SK-N-SH (cell line): ENCODE results near the gene RBM17. TPM values are rescaled to one million over a fixed set of nuclear protein-coding genes. Genes with fewer than 3 reads are reported as not detected.

Experiments used
- CTCF ChIA-PET: fragments of 300-600, 350-600 bp; formaldehyde crosslinking; extraction: SDS; loops from one replicate; lab custom pipeline; 2021; lab: Yijun Ruan, JAX
- POLR2A ChIA-PET: fragments of 350-600 bp; sonication (Branson Sonifier 250); formaldehyde crosslinking; extraction: SDS; loops from one replicate; lab custom pipeline; 2020; ENCODE audit warnings: antibody characterized with exemption, inconsistent platforms; lab: Yijun Ruan, JAX
- DNase-seq: peaks from one replicate; pipeline ENCODE4 v3.0.0; 2012
- H2AFZ ChIP-seq: fragments of 200-600 bp; sonication (generic); 2 replicates; pipeline ENCODE4 v1.8.1; 2016; ENCODE audit warnings: antibody characterized with exemption, mild to moderate bottlenecking, low read depth
- H3F3A ChIP-seq: fragments of 200-600 bp; sonication (generic); replicated peaks from 2 replicates; pipeline ENCODE3; 2016; ENCODE audit warnings: antibody characterized with exemption, mild to moderate bottlenecking; ENCODE audit not compliant: insufficient read depth
- H3K27ac ChIP-seq, 2 experiments: fragments of 200-500 bp in 1 of 2; fragments of 200-600 bp in 1 of 2; sonication (Bioruptor generic) in 1 of 2; sonication (generic), shearing (Covaris generic) in 1 of 2; 2 replicates each; pipeline versions ENCODE4 v1.5.1 to v1.6.1; 2014 to 2016; ENCODE audit warnings: low read depth in 2 of 2, inconsistent platforms in 1 of 2, low read length in 1 of 2, mild to moderate bottlenecking in 1 of 2, mixed read lengths in 1 of 2
- H3K27me3 ChIP-seq: fragments of 200-600 bp; sonication (generic), shearing (Covaris generic); 2 replicates; pipeline ENCODE4 v1.6.1; 2016; ENCODE audit warnings: mixed run types; ENCODE audit not compliant: insufficient read depth
- H3K36me3 ChIP-seq, 2 experiments: fragments of 200-500 bp in 1 of 2; fragments of 200-600 bp in 1 of 2; sonication (Bioruptor generic) in 1 of 2; sonication (generic) in 1 of 2; replicated peaks in 1 of 2; 2 replicates each; pipeline versions ENCODE3 to v1.5.1; 2014 to 2016; ENCODE audit warnings: low read length in 1 of 2, mild to moderate bottlenecking in 1 of 2; ENCODE audit not compliant: insufficient read depth in 2 of 2, control insufficient read depth in 1 of 2
- H3K4me1 ChIP-seq, 2 experiments: fragments of 200-500 bp in 1 of 2; fragments of 200-600 bp in 1 of 2; sonication (Bioruptor generic) in 1 of 2; sonication (generic), shearing (Covaris generic) in 1 of 2; 2 replicates each; pipeline versions ENCODE4 v1.5.1 to v1.6.1; 2014 to 2016; ENCODE audit warnings: low read depth in 1 of 2, low read length in 1 of 2, mixed run types in 1 of 2; ENCODE audit not compliant: insufficient read depth in 2 of 2, control insufficient read depth in 1 of 2
- H3K4me2 ChIP-seq: fragments of 200-600 bp; sonication (generic), shearing (Covaris generic); 2 replicates; pipeline ENCODE4 v1.6.1; 2017; ENCODE audit warnings: mixed run types
- H3K4me3 ChIP-seq, 2 experiments: fragments of 200-500 bp in 1 of 2; fragments of 200-600 bp in 1 of 2; sonication (Bioruptor generic) in 1 of 2; sonication (generic), shearing (Covaris generic) in 1 of 2; 2 replicates each; pipeline versions ENCODE4 v1.5.1 to v1.8.1; 2014 to 2016; ENCODE audit warnings: low read depth in 2 of 2, inconsistent platforms in 1 of 2, low read length in 1 of 2, mild to moderate bottlenecking in 1 of 2, mixed read lengths in 1 of 2, moderate library complexity in 1 of 2
- H3K79me2 ChIP-seq: fragments of 200-600 bp; sonication (generic); 2 replicates; pipeline ENCODE4 v1.8.1; 2017; ENCODE audit warnings: mild to moderate bottlenecking; ENCODE audit not compliant: insufficient read depth
- H3K9ac ChIP-seq: fragments of 200-600 bp; sonication (generic); 2 replicates; pipeline ENCODE4 v1.6.1; 2017; ENCODE audit warnings: mixed run types
- H3K9me2 ChIP-seq: fragments of 200-600 bp; sonication (generic); 2 replicates; pipeline ENCODE4 v1.6.1; 2017; ENCODE audit warnings: mixed run types
- H3K9me3 ChIP-seq: fragments of 200-600 bp; sonication (generic); 2 replicates; pipeline ENCODE4 v1.6.1; 2017; ENCODE audit warnings: mixed run types, mild to moderate bottlenecking, moderate library complexity
- H4K20me1 ChIP-seq: fragments of 200-600 bp; sonication (generic); 2 replicates; pipeline ENCODE4 v1.6.1; 2017; ENCODE audit warnings: mild to moderate bottlenecking, mixed run types; ENCODE audit not compliant: insufficient read depth
- CHD2 ChIP-seq: fragments of 150-350 bp; IDR thresholded peaks from 2 replicates; pipeline ENCODE4 v1.6.1; 2018; ENCODE audit warnings: low read length; ENCODE audit not compliant: partially characterized antibody
- EP300 ChIP-seq, 2 experiments: IDR thresholded peaks; 2 replicates each; pipeline versions ENCODE4 v1.4.0 to v1.6.1; 2012; ENCODE audit warnings: borderline replicate concordance in 1 of 2, low read depth in 1 of 2, low read length in 1 of 2
- FOSL2 ChIP-seq: IDR thresholded peaks from 2 replicates; pipeline ENCODE4 v1.4.0; 2012; ENCODE audit warnings: low read depth, mild to moderate bottlenecking, moderate library complexity, borderline replicate concordance
- FOXJ3 ChIP-seq: sonication (generic); formaldehyde crosslinking; IDR thresholded peaks from 2 replicates; pipeline ENCODE4 v1.5.1; 2020; ENCODE audit warnings: mild to moderate bottlenecking, missing genetic modification reagents
- FOXM1 ChIP-seq: IDR thresholded peaks from 2 replicates; pipeline ENCODE4 v1.4.0; 2012; ENCODE audit warnings: low read depth, mild to moderate bottlenecking
- GABPA ChIP-seq: IDR thresholded peaks from 2 replicates; pipeline ENCODE4 v1.4.0; 2012; ENCODE audit warnings: low read depth, mild to moderate bottlenecking
- JUND ChIP-seq: IDR thresholded peaks from 2 replicates; pipeline ENCODE4 v1.4.0; 2012
- RFX5 ChIP-seq: IDR thresholded peaks from 2 replicates; pipeline ENCODE4 v1.6.1; 2012; ENCODE audit warnings: mild to moderate bottlenecking, improper control_type of control experiment, low read length
- SIN3A ChIP-seq: IDR thresholded peaks from 2 replicates; pipeline ENCODE4 v1.6.1; 2012; ENCODE audit warnings: low read depth, mild to moderate bottlenecking, low read length, moderate library complexity, borderline replicate concordance
- TEAD4 ChIP-seq: IDR thresholded peaks from 2 replicates; pipeline ENCODE4 v1.4.0; 2012; ENCODE audit warnings: mild to moderate bottlenecking, borderline replicate concordance; ENCODE audit not compliant: insufficient read depth
- USF1 ChIP-seq: IDR thresholded peaks from 2 replicates; pipeline ENCODE4 v1.4.0; 2012; ENCODE audit warnings: low read depth, borderline replicate concordance
- USF2 ChIP-seq: fragments of 150-350 bp; IDR thresholded peaks from 2 replicates; pipeline ENCODE4 v1.6.1; 2017; ENCODE audit warnings: antibody characterized with exemption, low read length, low read depth, borderline replicate concordance
- ZBTB33 ChIP-seq: IDR thresholded peaks from 2 replicates; pipeline ENCODE4 v1.4.0; 2012; ENCODE audit warnings: low read depth, borderline replicate concordance
- WGBS: methylation state at CpG from one replicate; pipeline ENCODE4 v1.1.6; 2017; ENCODE audit warnings: low lambda C conversion rate; 5-methylcytosine and 5-hydroxymethylcytosine counted together
- polyA plus RNA-seq, 3 experiments: library from polyadenylated mRNA; depleted of rRNA; stranded (reverse); fragments of >200 nt; gene quantifications; 2 replicates each; pipeline ENCODE4 v1.2.3, GENCODE V29; 2012
- TF ChIP-seq, protein P1 (sequence below): IDR thresholded peaks from 2 replicates; pipeline ENCODE4; 2012

The RBM17 gene
- polyA plus RNA-seq, 1 of the 3 experiments (the other 2 are of a cell fraction): 32.6 TPM

DNA sequence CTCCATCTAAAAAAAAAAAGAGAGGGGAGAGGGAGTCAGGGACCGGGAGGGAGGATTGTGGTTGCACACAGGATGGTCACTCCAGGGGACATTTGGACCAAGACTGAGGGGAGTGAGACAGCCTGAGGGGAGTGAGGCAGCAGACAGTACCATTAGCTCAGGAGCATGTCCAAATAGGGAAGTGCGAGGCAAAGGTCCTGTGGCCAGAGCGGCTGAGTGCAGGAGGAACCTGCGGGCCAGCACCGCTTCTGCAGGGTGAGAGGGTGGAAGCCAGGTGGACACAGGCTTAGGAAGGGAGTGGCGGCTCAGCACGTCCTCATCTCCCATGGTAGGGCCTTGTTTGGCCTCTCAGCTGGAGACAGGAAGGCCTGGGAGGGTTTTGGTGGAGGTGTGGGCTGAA lies 65.0 kb downstream of the RBM17 start:
- peaks cover 0 to 5% of the 10 kb centered on the region in 2 experiments; a peak in 2 of 4 replicates for H3K4me1 ChIP-seq
- no peak overlapping the region for H2AFZ ChIP-seq
- TF ChIP-seq, protein P1, sequence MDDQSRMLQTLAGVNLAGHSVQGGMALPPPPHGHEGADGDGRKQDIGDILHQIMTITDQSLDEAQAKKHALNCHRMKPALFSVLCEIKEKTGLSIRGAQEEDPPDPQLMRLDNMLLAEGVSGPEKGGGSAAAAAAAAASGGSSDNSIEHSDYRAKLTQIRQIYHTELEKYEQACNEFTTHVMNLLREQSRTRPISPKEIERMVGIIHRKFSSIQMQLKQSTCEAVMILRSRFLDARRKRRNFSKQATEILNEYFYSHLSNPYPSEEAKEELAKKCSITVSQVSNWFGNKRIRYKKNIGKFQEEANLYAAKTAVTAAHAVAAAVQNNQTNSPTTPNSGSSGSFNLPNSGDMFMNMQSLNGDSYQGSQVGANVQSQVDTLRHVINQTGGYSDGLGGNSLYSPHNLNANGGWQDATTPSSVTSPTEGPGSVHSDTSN: no peak
- no peak for TF ChIP-seq RFX5
- TF ChIP-seq GABPA: no peak
- TF ChIP-seq TEAD4: no peak
- TF ChIP-seq FOSL2: no peak
- TF ChIP-seq USF1: no peak
- TF ChIP-seq FOXM1: no peak
- no peak for TF ChIP-seq SIN3A
- TF ChIP-seq FOXJ3 (CRISPR knock-in tag): no peak
- no peak for TF ChIP-seq JUND
- no peak for TF ChIP-seq CHD2
- TF ChIP-seq ZBTB33: no peak
- TF ChIP-seq USF2: no peak
- no peak for TF ChIP-seq EP300 (IDR thresholded peaks at IDR 0.05; ENCODE audit: borderline replicate concordance in 1 of 2, low read depth in 1 of 2, low read length in 1 of 2)
- H3K9me2 ChIP-seq: no peaks in the 10 kb centered on the region
- no peaks in the 10 kb centered on the region for H3K9me3 ChIP-seq
- H3K4me2 ChIP-seq: no peak overlapping the region
- no peak overlapping the region for H3K27ac ChIP-seq
- H3K79me2 ChIP-seq: peaks cover 7% of the 10 kb centered on the region; the same call in 1 of the 2 replicates
- peaks cover 13% of the 10 kb centered on the region for H3F3A ChIP-seq
- DNase-seq: no peak
- ChIA-PET POLR2A (no interaction called here), CTCF (interaction anchor here (0.7 kb wide), 1 partner anchor 36 kb away, joined by 3 read pairs; no protein-coding TSS in a partner anchor)
- no peak overlapping the region for H3K4me3 ChIP-seq
- WGBS: 91% methylated on average over 5 of the region's 7 CpGs
- H3K9ac ChIP-seq: no peak overlapping the region
- H3K36me3 ChIP-seq: no peaks in the 10 kb centered on the region
- no peaks in the 10 kb centered on the region for H3K27me3 ChIP-seq
- H4K20me1 ChIP-seq: no peaks in the 10 kb centered on the region
